ENCODE data around the gene AGBL5.
"Not testable (repeated sequence)": the region's sequence is repeated elsewhere in the genome, so short reads cannot be mapped to it uniquely, and the experiment has no call there.

Gene AGBL5

DNA sequence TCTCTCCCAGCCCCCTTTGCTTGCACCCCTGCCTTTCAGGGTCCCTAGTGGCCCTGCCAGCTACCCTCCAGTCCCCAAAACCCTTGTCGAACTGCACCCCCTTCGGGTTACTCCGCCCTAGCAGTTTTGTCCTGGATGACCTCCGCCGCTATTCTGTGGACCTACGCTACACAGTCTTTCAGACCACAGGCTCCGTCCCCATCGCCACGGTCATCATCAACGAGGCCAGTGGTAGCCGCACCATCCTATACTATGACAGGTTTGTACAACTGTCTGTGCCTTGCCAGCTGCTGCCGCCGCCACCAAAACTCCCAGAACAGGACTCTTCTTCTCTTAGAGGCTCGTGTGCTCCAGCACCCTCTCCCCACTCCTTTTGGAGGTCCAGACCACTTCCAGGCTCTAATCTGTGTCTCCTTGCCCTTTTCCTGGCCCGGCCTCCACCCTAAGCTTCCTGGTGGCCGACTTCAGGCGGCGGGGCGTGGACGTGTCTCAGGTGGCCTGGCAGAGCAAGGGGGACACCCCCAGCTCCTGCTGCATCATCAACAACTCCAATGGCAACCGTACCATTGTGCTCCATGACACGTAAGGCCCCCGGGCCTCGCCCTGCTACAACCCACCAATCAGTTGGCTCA, 43.0 kb downstream of the AGBL5 start:
- no peak for FAIRE-seq

DNA sequence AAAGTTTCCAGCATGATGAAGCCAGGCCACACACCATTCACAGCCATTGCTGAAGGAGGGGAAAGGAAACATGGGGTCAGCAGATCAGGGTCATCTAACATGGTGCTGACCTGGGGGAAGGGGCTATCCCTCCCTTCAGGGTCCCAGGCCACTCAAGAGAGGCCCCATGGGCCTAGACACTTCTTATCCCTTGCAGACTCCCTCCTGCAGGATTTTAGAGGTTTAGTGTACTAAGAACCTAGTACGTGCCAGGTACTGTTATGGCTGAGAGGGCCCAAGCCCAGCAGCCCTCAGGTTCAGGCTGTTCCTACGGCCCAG, 43.9 kb downstream of the AGBL5 start:
- no peak for FAIRE-seq

DNA sequence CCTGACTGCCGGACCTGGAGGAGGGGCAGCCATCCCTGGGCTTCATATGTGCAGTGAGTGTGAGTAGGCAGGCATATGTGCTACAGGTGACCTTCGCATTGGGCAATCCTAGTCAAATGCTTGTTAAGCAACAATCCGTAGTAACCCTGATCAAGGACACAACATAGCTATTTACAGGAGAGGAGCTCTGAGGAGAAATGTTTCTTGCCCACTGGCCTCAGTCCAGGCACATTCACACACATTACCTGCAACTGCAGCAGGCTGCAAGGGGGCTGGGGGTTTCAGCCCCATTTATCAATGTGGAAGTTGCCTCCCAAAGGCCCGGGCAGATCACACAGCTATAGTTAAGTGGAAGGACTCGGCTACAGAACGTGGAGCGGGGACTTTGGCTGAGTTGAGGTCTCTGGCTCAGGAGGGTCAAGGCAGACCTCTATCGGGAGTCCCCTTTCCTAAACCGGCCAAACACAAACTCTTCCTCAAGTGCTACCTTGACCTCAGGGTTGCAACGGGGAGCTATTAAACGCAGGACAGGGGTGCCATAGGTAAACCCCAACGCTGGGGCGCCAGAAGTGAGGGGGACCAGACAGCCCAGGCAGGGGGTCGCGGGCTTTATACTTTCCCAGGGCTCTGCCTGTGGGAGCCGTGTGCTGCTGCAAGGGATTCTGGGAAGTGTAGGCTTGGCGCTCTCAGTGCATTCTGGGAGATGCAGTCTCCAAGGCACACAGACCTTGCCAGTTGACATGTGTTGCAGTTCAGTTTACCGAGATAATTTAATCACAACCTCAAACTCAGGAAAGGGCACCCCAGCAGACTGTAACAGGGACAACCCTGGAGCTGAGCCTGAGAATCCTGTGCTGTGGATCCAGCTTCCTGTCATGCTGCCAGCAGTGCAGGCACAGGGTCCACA, 44.5 kb downstream of the AGBL5 start:
- FAIRE-seq: no peak

DNA sequence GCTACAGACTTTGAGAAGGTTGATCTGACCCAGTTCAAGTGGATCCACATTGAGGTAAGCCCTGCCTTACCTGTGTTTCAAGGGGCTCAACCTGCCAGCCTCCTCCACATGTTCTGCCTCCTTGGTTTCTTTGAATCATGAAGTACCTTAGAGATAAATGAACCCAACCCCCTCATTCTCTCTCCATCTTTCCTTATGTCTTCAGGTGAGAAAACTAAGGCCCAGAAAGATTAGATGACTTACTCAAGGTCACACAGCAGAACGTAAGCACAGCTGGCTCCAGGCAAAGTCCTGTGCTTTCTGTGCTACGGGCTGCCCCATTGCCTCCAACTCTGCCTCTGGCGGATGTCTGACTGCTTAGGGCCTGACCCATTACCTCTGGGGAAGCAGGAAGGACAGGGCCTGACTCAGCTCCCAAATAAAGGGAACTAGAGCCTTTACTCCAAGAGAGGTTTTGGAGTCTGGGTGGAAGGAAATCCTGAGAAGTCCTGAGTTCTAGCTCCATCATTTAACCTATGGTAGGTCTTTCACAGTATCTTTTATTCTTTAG, 45.4 kb downstream of the AGBL5 start:
- FAIRE-seq: no peak

DNA sequence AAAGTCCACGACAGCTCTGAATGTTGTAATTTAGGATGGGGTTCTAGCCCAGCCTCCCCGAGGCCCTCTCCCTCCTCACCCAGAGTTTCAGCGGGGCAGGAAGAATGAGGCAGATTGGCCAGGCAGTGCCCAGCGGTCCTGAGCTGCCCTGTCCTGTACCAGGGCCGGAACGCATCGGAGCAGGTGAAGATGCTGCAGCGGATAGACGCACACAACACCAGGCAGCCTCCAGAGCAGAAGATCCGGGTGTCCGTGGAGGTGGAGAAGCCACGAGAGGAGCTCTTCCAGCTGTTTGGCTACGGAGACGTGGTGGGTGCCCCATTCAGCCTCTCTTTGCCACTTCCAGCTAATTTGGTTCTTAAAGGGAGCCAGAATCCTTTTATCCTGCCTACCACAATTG, 45.9 kb downstream of the AGBL5 start:
- no peak for FAIRE-seq

DNA sequence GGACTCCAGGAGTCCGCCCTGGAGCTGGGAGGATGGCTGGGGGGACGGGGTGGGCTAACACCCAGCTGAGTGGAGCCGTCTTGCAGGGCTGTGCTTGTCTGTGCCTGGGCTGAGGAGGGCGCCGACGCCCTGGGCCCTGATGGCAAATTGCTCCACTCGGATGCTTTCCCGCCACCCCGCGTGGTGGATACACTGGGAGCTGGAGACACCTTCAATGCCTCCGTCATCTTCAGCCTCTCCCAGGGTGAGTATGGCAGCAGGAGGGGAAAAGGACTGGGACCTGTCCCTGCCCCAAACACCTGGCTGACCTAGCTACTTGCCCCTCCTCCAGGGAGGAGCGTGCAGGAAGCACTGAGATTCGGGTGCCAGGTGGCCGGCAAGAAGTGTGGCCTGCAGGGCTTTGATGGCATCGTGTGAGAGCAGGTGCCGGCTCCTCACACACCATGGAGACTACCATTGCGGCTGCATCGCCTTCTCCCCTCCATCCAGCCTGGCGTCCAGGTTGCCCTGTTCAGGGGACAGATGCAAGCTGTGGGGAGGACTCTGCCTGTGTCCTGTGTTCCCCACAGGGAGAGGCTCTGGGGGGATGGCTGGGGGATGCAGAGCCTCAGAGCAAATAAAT, 48.0 kb downstream of the AGBL5 start:
- no peak for FAIRE-seq

DNA sequence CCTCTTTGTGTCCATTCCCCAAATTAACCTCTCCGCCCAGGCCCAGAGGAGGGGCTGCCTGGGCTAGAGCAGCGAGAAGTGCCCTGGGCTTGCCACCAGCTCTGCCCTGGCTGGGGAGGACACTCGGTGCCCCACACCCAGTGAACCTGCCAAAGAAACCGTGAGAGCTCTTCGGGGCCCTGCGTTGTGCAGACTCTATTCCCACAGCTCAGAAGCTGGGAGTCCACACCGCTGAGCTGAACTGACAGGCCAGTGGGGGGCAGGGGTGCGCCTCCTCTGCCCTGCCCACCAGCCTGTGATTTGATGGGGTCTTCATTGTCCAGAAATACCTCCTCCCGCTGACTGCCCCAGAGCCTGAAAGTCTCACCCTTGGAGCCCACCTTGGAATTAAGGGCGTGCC, 48.6 kb downstream of the AGBL5 start:
- no peak for FAIRE-seq

DNA sequence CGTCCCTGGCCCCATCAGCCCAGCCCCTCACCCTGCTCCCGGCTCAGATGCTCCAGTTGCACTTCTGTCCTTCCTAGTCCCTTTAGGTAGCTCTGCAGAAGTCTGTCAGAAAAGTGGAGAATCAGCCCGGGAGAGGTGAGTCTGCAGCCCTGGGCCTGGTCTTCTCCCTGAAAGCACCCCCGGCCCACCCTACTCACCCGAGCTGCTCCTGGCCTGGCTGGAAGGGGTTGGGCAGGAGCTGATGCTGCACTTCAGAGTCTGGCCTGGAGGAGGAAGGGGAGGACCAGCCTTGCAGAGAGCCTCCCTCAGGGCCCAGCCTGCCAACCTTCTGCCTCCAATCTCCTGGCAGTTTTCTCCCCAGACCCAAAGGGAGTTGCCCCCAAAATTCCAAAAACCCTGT, 50.9 kb downstream of the AGBL5 start:
- FAIRE-seq: no peak

DNA sequence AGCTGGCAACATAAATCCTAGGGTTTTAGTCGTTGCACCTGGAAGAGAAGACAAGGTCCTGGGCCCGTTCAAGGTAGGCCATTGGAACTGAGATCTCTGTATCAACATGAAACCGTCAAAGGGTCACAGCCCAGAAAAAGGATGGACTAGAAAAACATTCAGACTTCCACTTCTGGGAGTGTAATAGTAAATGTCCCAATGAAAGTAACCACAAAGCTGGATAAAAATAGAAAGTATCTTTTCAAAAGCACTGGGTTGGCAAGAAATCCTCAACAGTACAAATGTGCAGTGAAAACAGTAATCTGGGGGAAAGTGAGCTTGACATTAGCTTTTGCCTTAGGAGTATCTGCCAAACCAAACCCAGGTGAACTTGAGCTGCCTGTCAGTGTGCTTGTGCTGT, 54.5 kb downstream of the AGBL5 start:
- no peak for FAIRE-seq

DNA sequence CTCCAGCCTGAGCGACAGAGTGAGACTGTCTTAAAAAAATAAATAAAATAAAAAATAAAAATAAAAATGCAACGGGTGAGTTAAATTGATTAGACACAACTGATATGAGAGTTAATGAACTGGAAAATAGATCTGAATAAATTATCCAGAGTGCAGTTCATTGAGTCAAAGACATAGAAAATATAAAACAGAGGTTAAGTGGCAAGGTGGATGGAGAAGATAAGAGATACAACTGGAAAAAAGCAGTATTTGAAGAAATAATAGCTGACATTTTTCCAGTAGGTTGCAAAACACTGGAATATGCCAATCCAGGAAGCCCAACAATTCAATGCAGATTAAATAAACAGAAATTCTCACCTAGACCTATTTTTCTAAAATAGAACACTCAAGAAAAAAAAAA, 56.8 kb downstream of the AGBL5 start:
- no peak for FAIRE-seq

DNA sequence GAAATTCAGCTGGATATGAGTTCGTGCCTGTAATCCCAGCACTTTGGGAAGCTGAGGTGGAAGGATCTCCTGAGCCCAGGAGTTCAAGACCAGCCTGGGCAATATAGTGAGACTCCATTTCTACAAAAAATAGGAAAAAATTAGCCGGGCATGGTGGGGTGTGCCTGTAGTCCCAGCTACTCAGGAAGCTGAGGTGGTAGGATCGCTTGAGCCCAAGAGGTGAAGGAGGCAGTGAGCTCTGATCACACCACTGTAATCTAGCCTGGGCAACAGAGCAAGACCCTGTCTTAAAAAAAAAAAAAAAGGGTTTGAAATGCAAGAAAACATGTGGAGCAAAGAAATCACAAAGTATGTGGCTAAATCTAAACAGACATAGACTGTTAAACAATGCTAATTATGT, 57.6 kb downstream of the AGBL5 start:
- no peak for FAIRE-seq

DNA sequence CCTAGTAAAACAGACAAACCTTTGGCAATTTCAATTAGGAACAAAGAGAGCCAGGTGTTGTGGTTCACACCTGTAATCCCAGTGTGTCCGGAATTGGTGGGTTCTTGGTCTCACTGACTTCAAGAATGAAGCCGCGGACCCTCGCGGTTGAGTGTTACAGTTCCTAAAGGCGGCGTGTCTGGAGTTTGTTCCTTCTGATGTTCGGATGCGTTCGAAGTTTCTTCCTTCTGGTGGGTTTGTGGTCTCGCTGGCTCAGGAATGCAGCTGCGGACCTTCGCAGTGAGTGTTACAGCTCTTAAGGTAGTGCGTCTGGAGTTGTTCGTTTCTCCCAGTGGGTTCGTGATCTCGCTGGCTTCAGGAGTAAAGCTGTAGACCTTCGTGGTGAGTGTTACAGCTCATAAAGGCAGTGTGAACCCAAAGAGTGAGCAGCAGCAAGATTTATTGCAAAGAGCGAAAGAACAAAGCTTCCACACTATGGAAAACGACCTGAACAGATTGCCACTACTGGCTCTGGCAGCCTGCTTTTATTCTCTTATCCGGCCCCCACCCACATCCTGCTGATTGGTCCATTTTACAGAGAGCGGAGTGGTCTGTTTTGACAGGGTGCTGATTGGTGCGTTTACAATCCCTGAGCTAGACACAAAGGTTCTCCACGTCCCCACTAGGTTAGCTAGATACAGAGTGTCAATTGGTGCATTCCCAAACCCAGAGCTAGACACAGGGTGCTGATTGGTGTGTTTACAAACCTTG, 59.3 kb downstream of the AGBL5 start:
- not testable (repeated sequence) for FAIRE-seq

DNA sequence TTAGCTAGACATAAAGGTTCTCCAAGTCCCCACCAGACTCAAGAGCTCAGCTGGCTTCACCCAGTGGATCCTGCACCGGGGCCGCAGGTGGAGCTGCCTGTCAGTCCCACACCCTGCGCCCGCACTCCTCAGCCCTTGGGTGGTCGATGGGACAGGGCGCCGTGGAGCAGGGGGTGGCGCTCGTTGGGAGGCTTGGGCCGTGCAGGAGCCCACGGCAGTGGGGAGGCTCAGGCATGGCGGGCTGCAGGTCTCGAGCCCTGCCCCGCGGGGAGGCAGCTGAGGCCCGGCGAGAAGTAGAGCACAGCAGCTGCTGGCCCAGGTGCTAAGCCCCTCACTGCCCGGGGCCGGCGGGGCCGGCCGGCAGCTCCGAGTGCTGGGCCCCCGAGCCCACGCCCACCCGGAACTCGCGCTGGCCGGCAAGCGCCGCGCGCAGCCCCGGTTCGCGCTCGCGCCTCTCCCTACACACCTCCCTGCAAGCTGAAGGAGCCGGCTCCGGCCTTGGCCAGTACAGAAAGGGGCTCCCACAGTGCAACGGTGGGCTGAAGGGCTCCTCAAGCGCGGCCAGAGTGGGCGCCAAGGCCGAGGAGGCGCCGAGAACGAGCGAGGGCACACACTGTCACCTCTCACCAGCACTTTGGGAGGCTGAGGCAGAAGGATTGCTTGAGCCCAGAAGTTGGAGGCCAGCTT, 60.1 kb downstream of the AGBL5 start:
- FAIRE-seq: not testable (repeated sequence)

DNA sequence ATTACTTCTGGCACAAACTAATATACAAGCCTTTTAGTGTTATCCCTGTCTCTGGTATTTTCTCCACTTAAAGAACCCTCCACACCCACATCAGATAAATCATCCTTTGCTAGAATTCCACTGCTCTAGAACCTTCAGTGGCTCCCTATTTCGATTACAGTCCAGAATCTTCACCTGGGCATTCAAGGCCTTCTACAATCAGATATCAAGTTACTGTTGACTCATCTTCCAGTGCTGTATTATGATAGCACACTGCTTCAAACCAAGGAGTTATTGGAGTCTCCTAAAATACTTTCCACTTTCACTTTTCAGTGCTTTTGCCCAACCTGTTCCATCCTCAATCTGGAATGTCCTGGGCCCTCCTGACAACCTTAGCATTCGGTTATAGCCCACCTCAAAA, 64.1 kb downstream of the AGBL5 start:
- no peak for FAIRE-seq

DNA sequence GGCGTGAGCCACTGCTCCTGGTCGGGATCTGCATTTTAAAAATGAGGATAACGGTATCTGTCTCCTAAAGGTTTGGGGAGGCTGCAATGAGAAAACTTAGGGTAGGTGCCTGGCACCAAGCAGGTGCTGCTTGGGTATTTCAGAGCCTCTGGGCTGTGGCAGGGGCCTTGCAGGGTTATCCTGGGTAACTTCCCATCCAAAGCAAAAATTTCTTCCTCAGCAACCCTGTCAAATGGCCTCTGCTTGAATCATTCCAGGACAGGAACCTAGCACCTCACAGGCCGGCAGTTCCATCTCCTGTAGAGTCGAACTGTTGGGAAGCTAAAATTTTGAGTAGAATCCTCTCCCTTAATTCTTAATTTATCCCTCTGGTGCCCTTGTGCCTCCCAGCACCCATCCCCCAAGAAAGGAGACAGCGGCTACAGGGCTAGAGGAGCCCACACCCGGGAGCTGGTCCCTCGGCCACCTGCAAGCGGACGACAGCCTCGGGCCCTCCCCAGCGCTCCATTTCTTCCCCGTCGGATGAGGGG, 66.6 kb downstream of the AGBL5 start:
- FAIRE-seq: no peak

DNA sequence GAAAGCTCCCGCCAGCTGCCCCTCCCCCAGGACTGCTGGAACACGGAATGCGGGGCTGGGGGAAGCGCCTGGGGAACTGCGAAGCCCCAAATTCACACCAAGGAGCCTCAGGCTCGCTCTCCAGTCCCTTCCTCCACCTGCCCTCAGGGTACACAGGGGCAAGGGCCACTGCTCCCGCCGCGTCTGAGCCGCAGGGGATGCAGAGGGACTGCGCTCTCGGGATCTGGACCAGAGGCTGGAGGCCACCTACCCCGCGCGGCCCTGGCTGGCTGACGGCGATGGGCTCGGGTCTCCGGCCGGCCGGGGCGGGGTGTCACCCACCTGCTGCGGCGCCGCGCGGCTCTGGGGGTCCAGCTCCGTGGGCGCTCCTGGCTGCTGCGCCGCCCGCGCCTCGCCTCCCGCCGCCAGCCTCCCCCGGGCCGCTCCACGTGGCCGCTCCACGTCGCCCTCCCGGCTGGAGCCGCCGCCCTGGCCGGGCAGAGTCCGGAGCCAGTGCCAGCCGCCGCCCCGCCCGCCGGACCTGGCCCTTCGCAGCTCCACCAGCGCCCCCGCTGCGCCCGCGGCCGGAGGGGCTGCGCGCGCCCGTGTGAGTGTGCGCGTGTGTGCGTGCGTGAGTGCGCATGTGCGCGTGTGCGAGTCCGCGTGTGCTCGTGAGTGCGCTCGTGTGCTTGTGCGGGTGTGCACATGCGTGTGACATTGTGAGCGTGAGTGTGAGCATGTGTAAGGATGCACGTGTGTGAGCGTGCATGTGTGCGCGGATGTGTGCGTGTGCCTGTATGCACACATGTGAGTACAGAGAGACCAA, 67.3 kb downstream of the AGBL5 start, which contains the start of gene CGREF1:
TSS of gene CGREF1 (minus strand) at position 604 of the 805 bp plus-strand sequence. CDS start 14,762 bp downstream, outside the sequence.
- no peak for FAIRE-seq

DNA sequence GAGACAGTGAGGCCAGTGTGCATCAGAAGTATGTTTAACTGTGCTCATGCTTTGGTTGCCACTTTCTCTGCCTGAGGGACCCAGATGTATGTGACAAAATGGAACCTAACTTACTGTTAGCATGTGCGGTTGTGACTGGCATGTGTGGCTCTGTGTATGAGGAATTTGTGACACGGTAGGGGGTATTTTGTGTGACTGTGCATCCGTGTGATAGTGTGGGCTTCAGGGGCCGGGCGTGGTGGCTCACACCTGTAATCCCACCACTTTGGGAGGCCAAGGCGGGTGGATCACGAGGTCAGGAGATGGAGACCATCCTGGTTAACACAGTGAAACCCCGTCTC, 67.8 kb downstream of the AGBL5 start:
- FAIRE-seq: not testable (repeated sequence)

Data from TTC549 (cell line).